ENCODE results near the gene UHMK1. TPM values are rescaled to one million over a fixed set of nuclear protein-coding genes. Genes with fewer than 3 reads are reported as not detected.

Gene UHMK1
- total and polyA plus RNA-seq, 2 of the 4 experiments (the other 2 are of a cell fraction), result 15.6 to 57.9 TPM

- no CpG with 5 or more reads among the region's 2 CpGs for WGBS, 2 experiments (ENCODE audit: extremely low coverage in 2 of 2, insufficient read length in 1 of 2)
- peak overlapping the region; percentile 1; the same call in 1 of the 2 replicates for H4K5ac ChIP-seq (ENCODE audit: low read depth, low read length)
- no peak overlapping the region for H2AK9ac ChIP-seq (replicated peaks; ENCODE audit: low read depth, low read length, poor library complexity)
- no peak overlapping the region; the same call in 1 of the 2 replicates for H3K27ac ChIP-seq (ENCODE audit: insufficient read depth, low read length)
- H3K79me1 ChIP-seq (ENCODE audit: low read depth in 1 of 2, low read length in 2 of 2), result 0 out of 4 replicates have a peak, but pooled peaks cover 0 to 4% of the 10 kb centered on the region in 2 experiments
- peak overlapping the region; percentile 44 for H2BK5ac ChIP-seq (ENCODE audit: low read depth, low read length, poor library complexity, severe bottlenecking)
- H3K23ac ChIP-seq (ENCODE audit: low read depth, low read length), result peak overlapping the region; percentile 39; the same call in 1 of the 2 replicates
- H3K9ac ChIP-seq (ENCODE audit: low read depth, low read length), result no peak overlapping the region
- intact Hi-C loops (cut with micrococcal nuclease), result no loop called here
- H3K4me2 ChIP-seq (ENCODE audit: low read depth, low read length), result no peak overlapping the region
- H4K8ac ChIP-seq (ENCODE audit: low read depth in 2 of 2, low read length in 2 of 2), result peak overlapping the region in 1 of 2 experiments; percentile 37; a peak in 2 of 4 replicates
- CTCF ChIA-PET, result interaction anchor here (0.7 kb wide), 1 partner anchor 198 kb away, joined by 3 read pairs; no protein-coding TSS in a partner anchor
- no peaks in the 10 kb centered on the region for H3K27me3 ChIP-seq (ENCODE audit: control insufficient read depth, insufficient read depth, low read length)
- H3K18ac ChIP-seq (ENCODE audit: low read depth, low read length), result peak overlapping the region; percentile 10; the same call in 1 of the 2 replicates
- peak overlapping the region; percentile 47; the same call in 1 of the 2 replicates for H3K14ac ChIP-seq (replicated peaks; ENCODE audit: low read depth, low read length)
- H3K4me1 ChIP-seq (ENCODE audit: control insufficient read depth, insufficient read depth, low read length), result peaks cover 10% of the 10 kb centered on the region
- no peaks in the 10 kb centered on the region for H4K20me1 ChIP-seq (ENCODE audit: insufficient read depth, low read length)
- no peaks in the 10 kb centered on the region for H3K9me3 ChIP-seq (ENCODE audit: control insufficient read depth, insufficient read depth, low read length)
- peak overlapping the region; percentile 77; the same call in 1 of the 2 replicates for H2BK20ac ChIP-seq (ENCODE audit: low read depth, low read length)
- POLR2A ChIA-PET (ENCODE audit: unreplicated experiment), result no interaction called here
- TF ChIP-seq CTCF (conservative IDR thresholded peaks at IDR 0.05; ENCODE audit: low read depth, low read length), result no peak
- no peak for TF ChIP-seq MAZ (IDR thresholded peaks at IDR 0.05; ENCODE audit: borderline replicate concordance, low read depth, low read length)
- TF ChIP-seq FOS (IDR thresholded peaks at IDR 0.05; ENCODE audit: low read depth, low read length), result no peak
- TF ChIP-seq MXI1 (IDR thresholded peaks at IDR 0.05; ENCODE audit: borderline replicate concordance, low read depth, low read length), result no peak
- TF ChIP-seq USF2 (IDR thresholded peaks at IDR 0.05; ENCODE audit: low read depth, low read length), result no peak
- no peak for TF ChIP-seq MAFK (IDR thresholded peaks at IDR 0.05; ENCODE audit: low read depth, low read length)
- TF ChIP-seq POLR2A (IDR thresholded peaks at IDR 0.05; ENCODE audit: low read depth, low read length), result no peak
- TF ChIP-seq BHLHE40 (IDR thresholded peaks at IDR 0.05; ENCODE audit: low read depth, low read length), result no peak
- TF ChIP-seq ELK1 (IDR thresholded peaks at IDR 0.05; ENCODE audit: borderline replicate concordance, low read depth, low read length), result no peak
- no peak for TF ChIP-seq RAD21 (IDR thresholded peaks at IDR 0.05; ENCODE audit: low read length)
- TF ChIP-seq RFX5 (IDR thresholded peaks at IDR 0.05; ENCODE audit: low read depth, low read length), result no peak
- no peak for TF ChIP-seq RCOR1 (IDR thresholded peaks at IDR 0.05; ENCODE audit: insufficient replicate concordance, low read length)
- no peak for TF ChIP-seq SMC3 (IDR thresholded peaks at IDR 0.05; ENCODE audit: low read depth, low read length)
- no peak for TF ChIP-seq CEBPB (IDR thresholded peaks at IDR 0.05; ENCODE audit: low read depth, low read length)
- TF ChIP-seq CHD1 (IDR thresholded peaks at IDR 0.05; ENCODE audit: low read depth, low read length), result no peak
- peak overlapping the region; percentile 44 for H3K4ac ChIP-seq (ENCODE audit: low read depth, low read length)
- no peaks in the 10 kb centered on the region for H3K9me1 ChIP-seq (ENCODE audit: insufficient read depth, low read length)
- H3K4me3 ChIP-seq (ENCODE audit: insufficient read depth, low read depth, low read length), result no peak overlapping the region
- dilution Hi-C loops (cut with HindIII; ENCODE audit: low sequenced_read_pairs, unreplicated experiment), result no loop called here
- peak overlapping the region; percentile 80 for H2AK5ac ChIP-seq (ENCODE audit: low read depth, low read length)
- H2AFZ ChIP-seq (replicated peaks; ENCODE audit: low read length, poor library complexity), result no peak overlapping the region
- H3K36me3 ChIP-seq (ENCODE audit: control insufficient read depth, insufficient read depth, low read length), result no peaks in the 10 kb centered on the region
- DNase-seq (peak; percentile 59), ATAC-seq (ENCODE audit: low read depth) (no peak)
- BruUV-seq (replicated peaks), result no TSS peak
- H4K91ac ChIP-seq (ENCODE audit: insufficient read depth, low read depth, low read length), result peak overlapping the region; percentile 60
- peak overlapping the region; percentile 78 for H2BK120ac ChIP-seq (ENCODE audit: low read depth, low read length)
- no peak overlapping the region for H3K56ac ChIP-seq (ENCODE audit: extremely low read depth, insufficient read depth, low read length)
- in situ Hi-C loops (cut with MboI; ENCODE audit: low sequenced_read_pairs), result no loop called here
- peak overlapping the region; percentile 46; the same call in 1 of the 3 replicates for H2BK15ac ChIP-seq (ENCODE audit: low read depth, low read length)
Measured at GRCh38 chr1:162536511-162536910, 38.9 kb downstream of the UHMK1 start.

Measured in IMR-90 (cell line).